Naive thymus-derived CD8-positive, alpha-beta T cell (primary cell): Measurements from ENCODE around the gene SMYD3. TPM values are rescaled to one million over a fixed set of nuclear protein-coding genes. Genes with fewer than 3 reads are reported as not detected.

Source experiments
- ATAC-seq, 2 donors: fragments of 150-1000 bp; cut with Tn5 transposase in 1 of 2; sonication (Bioruptor Pico), chemical (Tn5 transposase) in 1 of 2; 1 replicate in 1 of 2; 2 replicates in 1 of 2; pipeline ENCODE4 v1.10.0; 2021; ENCODE audit warnings: mild to moderate bottlenecking in 2 of 2, moderate library complexity in 2 of 2
- POLR2A ChIA-PET: fragments of 350-600 bp; sonication (Branson Sonifier 250); formaldehyde crosslinking; loops from one replicate; lab custom pipeline; 2021; ENCODE audit warnings: antibody characterized with exemption; lab: Charles Lee
- DNase-seq, 10 donors: peaks; one replicate each; pipeline versions ENCODE4 v3.0.0 to v3.0.0-alpha.2; 2020 to 2022
- H3K27ac Mint-ChIP-seq, 10 donors: one replicate each; pipeline ENCODE4 v1.8.0; 2020 to 2022; ENCODE audit warnings: mild to moderate bottlenecking in 10 of 10, mixed read lengths in 10 of 10, moderate library complexity in 4 of 10, inconsistent platforms in 1 of 10
- H3K27me3 Mint-ChIP-seq, 5 donors: one replicate each; pipeline ENCODE4 v1.8.0; 2021 to 2022; ENCODE audit warnings: mixed read lengths in 5 of 5
- H3K36me3 Mint-ChIP-seq, 3 donors: one replicate each; pipeline ENCODE4 v1.8.0; 2020 to 2022; ENCODE audit warnings: mixed read lengths in 3 of 3, mild to moderate bottlenecking in 2 of 3, inconsistent platforms in 1 of 3
- H3K4me1 Mint-ChIP-seq, 4 donors: one replicate each; pipeline ENCODE4 v1.8.0; 2021 to 2022; ENCODE audit warnings: mixed read lengths in 4 of 4
- H3K4me3 Mint-ChIP-seq, 10 donors: one replicate each; pipeline ENCODE4 v1.8.0; 2020 to 2022; ENCODE audit warnings: mild to moderate bottlenecking in 10 of 10, mixed read lengths in 10 of 10, moderate library complexity in 6 of 10, inconsistent platforms in 1 of 10
- H3K9me3 Mint-ChIP-seq, 9 donors: one replicate each; pipeline ENCODE4 v1.8.0; 2020 to 2022; ENCODE audit warnings: mixed read lengths in 9 of 9, mild to moderate bottlenecking in 3 of 9, inconsistent platforms in 1 of 9, moderate library complexity in 1 of 9
- polyA plus RNA-seq, 3 donors: library from polyadenylated mRNA; unstranded; fragments of 300-500 nt; fragmentation: Illumina TruSeq; gene quantifications; one replicate each; pipeline ENCODE4 v1.2.3, GENCODE V29; 2021
- total RNA-seq, 8 experiments: library from RNA in 2 of 8; stranded (reverse) in 2 of 8; gene quantifications; one replicate each; pipeline ENCODE4 v1.2.3 and lab custom pipeline; 2021 to 2026

SMYD3 gene
- total RNA-seq (10 to 100 TPM; 19.1 to 19.5 TPM), polyA plus RNA-seq (10 to 100 TPM; 36.5 to 42.1 (median 36.7) TPM), total RNA-seq (lab: John Stamatoyannopoulos, UW) (12.0 to 23.5 (median 16.6) reads per million in 6 experiments)

DNA sequence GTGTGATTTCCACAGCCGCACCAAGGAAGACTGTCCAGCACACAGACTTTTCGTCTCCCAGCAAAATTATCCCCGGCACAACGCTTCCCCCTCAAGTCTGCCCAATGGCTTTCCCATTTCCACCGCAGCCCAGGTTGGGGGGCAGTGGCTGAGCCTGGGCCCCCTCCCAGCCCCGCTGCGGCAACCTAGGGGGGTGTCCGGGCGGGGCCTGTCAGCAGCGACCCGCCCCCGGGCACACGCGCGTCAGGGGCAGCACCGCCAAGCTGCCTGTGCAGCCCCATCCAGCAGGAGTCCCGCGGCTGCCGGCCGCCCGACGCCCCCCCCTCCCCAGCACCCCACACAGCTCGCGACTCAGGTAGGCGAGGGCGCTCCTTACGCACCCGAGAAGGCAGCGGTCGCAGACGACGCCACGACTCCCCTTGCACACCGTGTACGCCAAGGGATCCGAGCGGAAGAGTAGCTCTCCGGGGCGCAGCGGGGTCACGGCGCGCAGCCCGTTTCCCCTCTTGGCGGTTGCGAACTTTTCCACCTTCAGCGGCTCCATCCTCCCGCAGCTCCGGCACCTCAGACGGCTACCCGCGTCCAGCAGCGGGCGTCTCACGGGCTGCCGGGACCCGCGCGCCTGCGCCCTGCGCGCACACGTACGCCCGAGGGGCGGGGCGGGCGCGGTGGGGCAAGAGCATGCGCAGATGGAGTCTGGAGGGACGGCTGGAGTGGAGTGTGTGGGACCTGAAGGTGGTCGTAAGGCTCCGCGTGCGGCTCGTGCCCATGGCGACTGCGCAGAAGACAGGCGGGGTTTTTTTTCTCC, at the start of gene SMYD3:
Gene SMYD3 (minus strand): TSS at position 606 of the 808 bp plus-strand sequence.
- peaks cover 21 to 49% (median 37%) of the 10 kb centered on the region in 4 donors for H3K4me1 Mint-ChIP-seq
- peak within 1 kb of the TSS; percentile 87 to 96 (median 94) for H3K27ac Mint-ChIP-seq
- no peaks in the 10 kb centered on the region for H3K9me3 Mint-ChIP-seq
- ATAC-seq: peak; percentile 82 to 88
- H3K4me3 Mint-ChIP-seq: peak within 1 kb of the TSS; percentile 85 to 97 (median 91)
- peak; percentile 66 to 87 (median 78) for DNase-seq
- POLR2A ChIA-PET: interaction anchor here (0.6 to 1.3 kb wide), 4 partner anchors 60 to 190 kb away, joined by 3 to 8 read pairs (median 4); no protein-coding TSS in a partner anchor
- H3K27me3 Mint-ChIP-seq: no peaks in the 10 kb centered on the region
- no peaks in the 10 kb centered on the region for H3K36me3 Mint-ChIP-seq

DNA sequence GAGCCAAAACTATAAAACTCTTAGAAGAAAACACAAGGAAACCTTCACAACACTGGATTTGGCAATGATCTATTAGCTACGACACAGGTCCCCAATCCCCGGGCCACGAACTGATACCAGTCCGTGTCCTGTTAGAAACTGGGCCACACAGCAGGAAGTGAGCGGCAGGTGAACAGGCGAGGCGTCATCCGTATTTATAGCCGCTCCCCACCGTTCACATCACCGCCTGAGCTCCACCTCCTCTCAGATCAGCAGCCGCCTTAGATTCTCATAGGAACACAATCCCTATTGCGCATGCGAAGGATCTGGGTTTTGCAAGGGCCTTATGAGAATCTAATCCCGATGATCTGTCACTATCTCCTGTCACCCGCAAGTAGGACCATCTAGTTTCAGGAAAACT, 47.1 kb upstream of the SMYD3 start:
- no peak for ATAC-seq
- peaks cover 19 to 93% (median 31%) of the 10 kb centered on the region in 3 donors for H3K36me3 Mint-ChIP-seq
- H3K27ac Mint-ChIP-seq: no peak overlapping the region

GRCh38 chr1:246552110-246552509, 45.0 kb upstream of the SMYD3 start:
- peak overlapping the region in 1 of 10 donors; percentile 41 for H3K27ac Mint-ChIP-seq
- no peaks in the 10 kb centered on the region for H3K27me3 Mint-ChIP-seq
- no peak for DNase-seq
- H3K4me1 Mint-ChIP-seq: peaks cover 0 to 12% (median 4%) of the 10 kb centered on the region in 4 donors
- H3K4me3 Mint-ChIP-seq: no peak overlapping the region
- no peak for ATAC-seq
- POLR2A ChIA-PET: interaction anchor here (0.6 kb wide), 1 partner anchor 110 kb away, joined by 3 read pairs; no protein-coding TSS in a partner anchor
- no peaks in the 10 kb centered on the region for H3K9me3 Mint-ChIP-seq
- peaks cover 19 to 92% (median 39%) of the 10 kb centered on the region in 3 donors for H3K36me3 Mint-ChIP-seq

More for the DNA sequence above, 47.1 kb upstream of the SMYD3 start:
- Mint-ChIP-seq H3K4me1 (peaks cover 2 to 17% (median 5%) of the 10 kb centered on the region in 4 donors), H3K9me3 (no peaks in the 10 kb centered on the region), H3K4me3 (no peak overlapping the region), H3K27me3 (no peaks in the 10 kb centered on the region)
- no peak for DNase-seq
- POLR2A ChIA-PET: no interaction called here

DNA sequence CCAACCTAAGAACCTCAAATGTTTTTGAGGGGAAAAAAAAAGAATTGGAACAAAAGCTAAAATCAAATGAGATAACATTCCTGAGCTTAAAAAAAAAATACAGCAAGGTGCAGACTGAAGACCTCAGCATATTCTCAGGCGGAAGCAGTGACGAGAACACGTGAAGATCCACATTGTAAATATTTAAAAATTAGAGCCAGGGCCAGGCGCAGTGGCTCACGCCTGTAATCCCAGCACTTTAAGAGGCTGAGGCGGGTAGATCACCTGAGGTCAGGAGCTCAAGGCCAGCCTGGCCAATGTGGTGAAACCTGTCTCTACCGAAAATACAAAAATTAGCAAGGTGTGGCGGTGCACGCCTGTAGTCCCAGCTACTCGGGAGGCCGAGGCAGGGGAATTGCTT, 43.3 kb upstream of the SMYD3 start:
- no peak for ATAC-seq
- Mint-ChIP-seq H3K27ac (peak overlapping the region in 2 of 10 donors; percentile 10 to 56), H3K27me3 (no peaks in the 10 kb centered on the region), H3K9me3 (no peaks in the 10 kb centered on the region), H3K36me3 (peaks cover 14 to 89% (median 33%) of the 10 kb centered on the region in 3 donors), H3K4me1 (peaks cover 0 to 12% (median 4%) of the 10 kb centered on the region in 4 donors), H3K4me3 (no peak overlapping the region)
- POLR2A ChIA-PET: no interaction called here
- no peak for DNase-seq

DNA sequence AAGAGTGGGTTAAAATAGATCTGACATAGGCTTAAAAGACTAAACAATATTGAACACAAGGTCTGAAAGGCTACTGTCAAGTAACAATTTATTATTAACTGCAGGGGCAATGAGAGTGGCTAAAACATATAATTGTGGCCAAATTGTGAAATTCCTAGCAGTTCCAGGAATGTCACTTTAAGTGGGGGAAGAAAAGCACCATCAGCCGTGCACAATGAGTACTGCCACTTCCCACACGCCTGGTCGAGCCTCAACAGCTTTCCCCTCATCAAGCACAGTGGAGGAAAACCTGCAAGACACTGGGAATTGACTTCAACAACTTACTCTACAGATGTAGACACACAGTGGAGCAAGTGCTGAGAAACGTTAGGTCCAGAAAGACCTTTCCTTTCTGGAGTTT, 42.6 kb upstream of the SMYD3 start:
- Mint-ChIP-seq H3K9me3 (no peaks in the 10 kb centered on the region), H3K27me3 (no peaks in the 10 kb centered on the region), H3K27ac (no peak overlapping the region), H3K4me1 (peaks cover 0 to 11% (median 3%) of the 10 kb centered on the region in 4 donors), H3K36me3 (peaks cover 9 to 88% (median 25%) of the 10 kb centered on the region in 3 donors), H3K4me3 (no peak overlapping the region)
- POLR2A ChIA-PET: interaction anchor here (0.5 kb wide), 1 partner anchor 13 kb away, joined by 3 read pairs; no protein-coding TSS in a partner anchor
- DNase-seq (no peak), ATAC-seq (no peak)

- Mint-ChIP-seq H3K4me3 (no peak overlapping the region), H3K27me3 (no peaks in the 10 kb centered on the region), H3K9me3 (no peaks in the 10 kb centered on the region), H3K4me1 (no peaks in the 10 kb centered on the region), H3K36me3 (peaks cover 12 to 81% (median 30%) of the 10 kb centered on the region in 3 donors), H3K27ac (no peak overlapping the region)
- no peak for ATAC-seq
- POLR2A ChIA-PET: no interaction called here
- DNase-seq: no peak
Observed at GRCh38 chr1:246544001-246544400, 36.9 kb upstream of the SMYD3 start.

DNA sequence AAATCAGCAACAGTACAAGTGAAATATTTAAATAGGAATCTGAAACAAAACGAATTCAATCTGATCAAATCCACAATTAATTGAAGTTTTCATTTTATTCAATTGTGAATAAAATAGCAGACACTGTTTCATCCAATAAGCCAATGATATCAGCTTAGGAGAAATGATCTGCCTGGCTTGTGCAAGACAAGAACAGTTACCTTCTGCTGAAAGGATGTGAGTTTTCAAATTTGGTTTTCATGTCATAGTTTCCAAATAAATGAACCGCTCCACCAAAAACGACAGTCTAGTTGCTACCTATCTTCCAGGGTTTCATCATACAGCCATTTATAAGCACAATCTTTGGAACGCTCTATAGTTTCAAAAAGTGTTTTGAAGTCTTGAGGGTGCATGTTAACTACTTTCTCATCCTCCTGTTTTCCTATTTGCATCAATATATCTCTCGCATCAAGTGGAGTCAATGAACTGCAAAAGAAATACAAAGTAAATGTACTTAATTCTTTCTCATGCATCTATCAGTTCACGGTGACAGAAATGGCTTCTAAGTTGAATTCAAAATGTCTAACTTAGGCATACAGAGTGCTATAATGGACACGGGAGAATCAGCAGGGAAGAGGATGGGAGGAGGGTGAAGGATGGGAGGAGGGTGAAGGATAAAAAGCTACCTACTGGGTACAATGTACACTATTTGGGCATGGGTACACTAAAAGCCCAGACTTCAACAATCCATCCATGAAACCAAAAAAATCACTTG, 33.8 kb upstream of the SMYD3 start:
- H3K36me3 Mint-ChIP-seq: peaks cover 17 to 59% (median 24%) of the 10 kb centered on the region in 3 donors
- no peak for ATAC-seq
- no peak overlapping the region for H3K4me3 Mint-ChIP-seq

GRCh38 chr1:246537887-246538286, 30.8 kb upstream of the SMYD3 start:
- Mint-ChIP-seq H3K27ac (no peak overlapping the region), H3K27me3 (no peaks in the 10 kb centered on the region), H3K4me3 (no peak overlapping the region), H3K36me3 (peaks cover 10 to 34% (median 19%) of the 10 kb centered on the region in 3 donors), H3K4me1 (peaks cover 0 to 1% (median 0%) of the 10 kb centered on the region in 4 donors), H3K9me3 (no peaks in the 10 kb centered on the region)
- POLR2A ChIA-PET: no interaction called here
- DNase-seq (no peak), ATAC-seq (no peak)

More for the DNA sequence above, 33.8 kb upstream of the SMYD3 start:
- POLR2A ChIA-PET: no interaction called here
- H3K9me3 Mint-ChIP-seq: no peaks in the 10 kb centered on the region
- H3K27ac Mint-ChIP-seq: peak overlapping the region in 3 of 10 donors; percentile 10 to 21 (median 11)
- no peak for DNase-seq
- H3K4me1 Mint-ChIP-seq: peaks cover 0 to 1% (median 0%) of the 10 kb centered on the region in 4 donors
- H3K27me3 Mint-ChIP-seq: no peaks in the 10 kb centered on the region

DNA sequence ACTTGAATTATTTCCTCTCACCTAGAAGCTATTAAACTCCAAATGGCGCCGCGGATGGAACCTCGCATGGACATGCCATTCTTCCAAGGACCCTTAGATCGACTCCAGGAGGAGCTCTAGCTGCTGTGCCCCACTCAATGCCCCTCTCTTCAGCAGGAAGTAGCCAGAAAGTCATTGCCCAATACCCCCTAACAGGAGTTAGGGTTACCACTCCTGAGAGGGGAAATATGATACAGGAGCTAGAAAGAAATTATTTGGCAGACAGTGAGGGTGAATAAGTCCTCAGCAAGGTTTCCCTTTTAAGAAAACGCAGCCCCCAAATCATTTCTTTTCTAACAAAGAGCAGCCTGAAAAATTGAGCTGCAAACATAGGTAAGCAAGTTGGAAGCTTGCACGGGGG, 30.4 kb upstream of the SMYD3 start:
- POLR2A ChIA-PET: no interaction called here
- Mint-ChIP-seq H3K27ac (no peak overlapping the region), H3K36me3 (peaks cover 10 to 30% (median 19%) of the 10 kb centered on the region in 3 donors), H3K4me1 (peaks cover 0 to 1% (median 0%) of the 10 kb centered on the region in 4 donors), H3K9me3 (no peaks in the 10 kb centered on the region), H3K4me3 (no peak overlapping the region), H3K27me3 (no peaks in the 10 kb centered on the region)
- ATAC-seq (no peak), DNase-seq (no peak)

- no peak overlapping the region for H3K27ac Mint-ChIP-seq
Observed at GRCh38 chr1:246534114-246534513, 27.0 kb upstream of the SMYD3 start.

GRCh38 chr1:246533371-246533905, 26.4 kb upstream of the SMYD3 start:
- DNase-seq: no peak
- H3K4me1 Mint-ChIP-seq: peaks cover 0 to 3% (median 2%) of the 10 kb centered on the region in 4 donors
- H3K27ac Mint-ChIP-seq: no peak overlapping the region
- ATAC-seq: no peak
- H3K4me3 Mint-ChIP-seq: no peak overlapping the region
- peaks cover 0 to 16% (median 10%) of the 10 kb centered on the region in 9 donors for H3K9me3 Mint-ChIP-seq
- POLR2A ChIA-PET: interaction anchor here (0.5 kb wide), 1 partner anchor 108 kb away, joined by 3 read pairs; no protein-coding TSS in a partner anchor
- H3K27me3 Mint-ChIP-seq: peaks cover 0 to 1% (median 0%) of the 10 kb centered on the region in 5 donors
- H3K36me3 Mint-ChIP-seq: peaks cover 0 to 16% (median 13%) of the 10 kb centered on the region in 3 donors

More at GRCh38 chr1:246534114-246534513, 27.0 kb upstream of the SMYD3 start:
- peaks cover 0 to 1% (median 0%) of the 10 kb centered on the region in 5 donors for H3K27me3 Mint-ChIP-seq
- peaks cover 0 to 1% (median 0%) of the 10 kb centered on the region in 4 donors for H3K4me1 Mint-ChIP-seq
- no peak overlapping the region for H3K4me3 Mint-ChIP-seq
- peaks cover 3 to 19% (median 18%) of the 10 kb centered on the region in 3 donors for H3K36me3 Mint-ChIP-seq
- POLR2A ChIA-PET: no interaction called here
- ATAC-seq (no peak), DNase-seq (no peak)
- peaks cover 0 to 16% (median 10%) of the 10 kb centered on the region in 9 donors for H3K9me3 Mint-ChIP-seq

- POLR2A ChIA-PET: interaction anchor here (0.6 kb wide), 1 partner anchor 31 kb away, joined by 3 read pairs; no protein-coding TSS in a partner anchor
- Mint-ChIP-seq H3K27ac (no peak overlapping the region), H3K4me1 (peaks cover 4 to 11% (median 7%) of the 10 kb centered on the region in 4 donors), H3K9me3 (peaks cover 0 to 16% (median 10%) of the 10 kb centered on the region in 9 donors), H3K36me3 (peaks cover 0 to 16% (median 12%) of the 10 kb centered on the region in 3 donors), H3K27me3 (peaks cover 0 to 1% (median 0%) of the 10 kb centered on the region in 5 donors), H3K4me3 (no peak overlapping the region)
- no peak for DNase-seq
- no peak for ATAC-seq
Observed at GRCh38 chr1:246532519-246532918, 25.4 kb upstream of the SMYD3 start.
